C4-2B (cell line): Measurements from ENCODE around the gene GARIN5A.

ENCODE experiments used
- H3K27ac ChIP-seq: fragments of 450-650 bp; 2 replicates; pipeline ENCODE4 v1.5.1; 2017
- CTCF ChIP-seq: fragments of 450-650 bp; conservative IDR thresholded peaks from 2 replicates; pipeline ENCODE4 v1.5.1; 2017; ENCODE audit warnings: mild to moderate bottlenecking
- ZFX ChIP-seq: fragments of 450-650 bp; IDR thresholded peaks from 2 replicates; pipeline ENCODE4 v1.6.1; 2017

The GARIN5A gene

GRCh38 chr19:50476224-50476906, at the start of gene GARIN5A, which contains the start of gene EMC10:
TSS of gene GARIN5A (minus strand) at chr19:50476848. CDS start at chr19:50476388, 460 bp downstream.
TSS of gene EMC10 (plus strand) at chr19:50476507. CDS start at chr19:50476545, 38 bp downstream.
- peak; percentile 61; the same call in 1 of the 2 replicates for TF ChIP-seq ZFX
- TF ChIP-seq CTCF, result no peak
- H3K27ac ChIP-seq, result peak within 1 kb of the TSS; percentile 76

- TF ChIP-seq ZFX (no peak), CTCF (no peak)
Measured at GRCh38 chr19:50522881-50523280, 46.2 kb upstream of the GARIN5A start.

GRCh38 chr19:50520822-50521465, 44.3 kb upstream of the GARIN5A start:
- no peak for TF ChIP-seq CTCF
- TF ChIP-seq ZFX, result no peak
- H3K27ac ChIP-seq, result no peak overlapping the region

More at GRCh38 chr19:50522881-50523280, 46.2 kb upstream of the GARIN5A start:
- H3K27ac ChIP-seq, result no peak overlapping the region

GRCh38 chr19:50519006-50519575, 42.4 kb upstream of the GARIN5A start:
- TF ChIP-seq CTCF, result no peak
- no peak for TF ChIP-seq ZFX
- no peak overlapping the region for H3K27ac ChIP-seq

- H3K27ac ChIP-seq, result no peak overlapping the region
- TF ChIP-seq ZFX, result no peak
- TF ChIP-seq CTCF, result no peak; the same call in 1 of the 2 replicates
Measured at GRCh38 chr19:50518091-50519005, 41.7 kb upstream of the GARIN5A start.

GRCh38 chr19:50517704-50518075, 41.0 kb upstream of the GARIN5A start:
- TF ChIP-seq CTCF (no peak), ZFX (no peak)
- H3K27ac ChIP-seq, result no peak overlapping the region
